HepG2 (cell line): Measurements from ENCODE around the gene JPH3. TPM values are rescaled to one million over a fixed set of nuclear protein-coding genes. Genes with fewer than 3 reads are reported as not detected.

Experiments used
- ATAC-seq: fragments of 200-7000 bp; cut with Tn5 transposase; 3 replicates; pipeline ENCODE4 v1.9.1; 2020; ENCODE audit warnings: mild to moderate bottlenecking, moderate library complexity
- BruUV-seq: library from RNA; stranded (reverse); fragments of 400-500 nt; replicated peaks from 2 replicates; lab custom pipeline; 2021; lab: Mats Ljungman, UMichigan
- CTCF ChIA-PET: fragments of 300-600 bp; formaldehyde crosslinking; extraction: SDS; loops from one replicate; lab custom pipeline; 2021; ENCODE audit warnings: low total read pairs, inconsistent platforms, low intra/inter-chr PET ratio; lab: Yijun Ruan, JAX
- POLR2A ChIA-PET: fragments of 350-600 bp; sonication (Branson Sonifier 250); formaldehyde crosslinking; loops from one replicate; lab custom pipeline; 2020; ENCODE audit warnings: antibody characterized with exemption, inconsistent platforms; lab: Yijun Ruan, JAX
- DNase-seq: peaks from one replicate; pipeline ENCODE4 v3.0.0-alpha.2; 2015; ENCODE audit warnings: low spot score
- FAIRE-seq: peaks from 3 replicates; lab custom pipeline; 2011; peaks lifted over from hg19 to GRCh38; lab: Jason Lieb, UNC
- H2AFZ ChIP-seq: one replicate; pipeline ENCODE4 v1.6.1; 2011; ENCODE audit warnings: low read length, inconsistent platforms
- H3K27ac ChIP-seq: fragments of 300-600 bp; 3 replicates; pipeline ENCODE4 v1.8.0; 2011; ENCODE audit warnings: mixed run types, mild to moderate bottlenecking, mixed read lengths, low read length, inconsistent platforms; ENCODE audit not compliant: insufficient read depth; ENCODE audit errors: extremely low read length
- H3K27me3 ChIP-seq, 2 experiments: fragments of 200-600 bp in 1 of 2; 2 replicates in 1 of 2; 3 replicates in 1 of 2; pipeline versions ENCODE4 v1.6.0 to v1.8.0; 2011; ENCODE audit warnings: low read length in 2 of 2, mild to moderate bottlenecking in 2 of 2, moderate library complexity in 2 of 2, inconsistent platforms in 1 of 2; ENCODE audit not compliant: insufficient read depth in 2 of 2, control insufficient read depth in 1 of 2
- H3K36me3 ChIP-seq, 2 experiments: fragments of 200-600 bp in 1 of 2; replicated peaks in 1 of 2; 2 replicates in 1 of 2; 3 replicates in 1 of 2; pipeline versions ENCODE4 v1.5.1 to v1.8.0; 2011; ENCODE audit warnings: low read length in 2 of 2, inconsistent platforms in 1 of 2; ENCODE audit not compliant: insufficient read depth in 2 of 2, control insufficient read depth in 1 of 2
- H3K4me1 ChIP-seq: 2 replicates; pipeline ENCODE4 v1.5.1; 2012; ENCODE audit warnings: low read length, inconsistent platforms; ENCODE audit not compliant: insufficient read depth
- H3K4me2 ChIP-seq: 2 replicates; pipeline ENCODE4 v1.6.0; 2011; ENCODE audit warnings: low read depth, low read length, inconsistent platforms
- H3K4me3 ChIP-seq, 3 experiments: fragments of 200-600 bp in 1 of 3; sonication (generic), shearing (Covaris generic) in 1 of 3; replicated peaks in 1 of 3; 2 replicates each; pipeline ENCODE4 v1.5.1; 2011 to 2016; ENCODE audit warnings: low read length in 3 of 3, inconsistent platforms in 2 of 3, low read depth in 2 of 3, mild to moderate bottlenecking in 2 of 3, control low read depth in 1 of 3, mixed read lengths in 1 of 3; ENCODE audit not compliant: insufficient read depth in 1 of 3
- H3K79me2 ChIP-seq: one replicate; pipeline ENCODE4 v1.6.1; 2011; ENCODE audit warnings: low read length, inconsistent platforms; ENCODE audit not compliant: insufficient read depth
- H3K9ac ChIP-seq: 2 replicates; pipeline ENCODE4 v1.6.0; 2011; ENCODE audit warnings: mild to moderate bottlenecking, low read depth, low read length, inconsistent platforms; ENCODE audit not compliant: insufficient read depth
- H3K9me3 ChIP-seq: 2 replicates; pipeline ENCODE4 v1.5.1; 2012; ENCODE audit warnings: mild to moderate bottlenecking, low read length
- H4K20me1 ChIP-seq: 2 replicates; pipeline ENCODE4 v1.6.0; 2011; ENCODE audit warnings: inconsistent platforms, mild to moderate bottlenecking, low read length, moderate library complexity; ENCODE audit not compliant: insufficient read depth
- ELF4 ChIP-seq: sonication (generic); formaldehyde crosslinking; IDR thresholded peaks from 2 replicates; pipeline ENCODE4 v1.5.0; 2020; ENCODE audit warnings: missing genetic modification reagents, mild to moderate bottlenecking, moderate library complexity, borderline replicate concordance
- HMGA1 ChIP-seq: sonication (generic); formaldehyde crosslinking; conservative IDR thresholded peaks from 2 replicates; pipeline ENCODE4 v1.4.0; 2020; ENCODE audit warnings: missing genetic modification reagents
- MBD4 ChIP-seq: IDR thresholded peaks from 2 replicates; pipeline ENCODE4 v1.6.1; 2012; ENCODE audit warnings: low read length, inconsistent platforms, borderline replicate concordance
- RELA ChIP-seq: sonication (generic); formaldehyde crosslinking; IDR thresholded peaks from 2 replicates; pipeline ENCODE4 v1.4.0; 2020; ENCODE audit warnings: missing genetic modification reagents
- SOX5 ChIP-seq: IDR thresholded peaks from 2 replicates; pipeline ENCODE4 v1.6.1; 2016; ENCODE audit warnings: borderline replicate concordance
- ZNF264 ChIP-seq: sonication (generic); formaldehyde crosslinking; IDR thresholded peaks from 2 replicates; pipeline ENCODE4 v1.4.0; 2020; ENCODE audit warnings: missing genetic modification reagents
- WGBS: methylation state at CpG from one replicate; pipeline ENCODE4 v1.1.6; 2017; ENCODE audit warnings: low lambda C conversion rate; 5-methylcytosine and 5-hydroxymethylcytosine counted together
- in situ Hi-C: cut with HindIII; loops from 2 replicates; pipeline ENCODE4 v1.10.0; 2017; ENCODE audit warnings: low pct_unique_long_range_greater_than_20kb; ENCODE audit not compliant: extremely low pct_ligation_motif_present
- intact Hi-C: fragments of 100-400 bp; cut with micrococcal nuclease; formaldehyde crosslinking; loops from one replicate; pipeline ENCODE4 v1.10.0; 2022; ENCODE audit not compliant: unreplicated experiment
- polyA plus RNA-seq, 8 experiments: library from polyadenylated mRNA; depleted of rRNA in 3 of 8; stranded (reverse) in 7 of 8; unstranded in 1 of 8; fragments of >200 nt; fragmentation: Illumina TruSeq in 4 of 8; extraction: Trizol in 4 of 8; gene quantifications; 2 replicates each; pipeline versions ENCODE4 v1.2.1 to v1.2.3, GENCODE V29; 2011 to 2016; ENCODE audit warnings: low read depth in 4 of 8, missing spikeins in 1 of 8, mixed read lengths in 1 of 8; ENCODE audit not compliant: insufficient read depth in 1 of 8
- total RNA-seq, 5 experiments: library from RNA; depleted of rRNA; stranded (reverse); fragments of >200 nt; fragmentation: Illumina TruSeq; extraction: Trizol; gene quantifications; 2 replicates each; pipeline ENCODE4 v1.2.3, GENCODE V29; 2016; ENCODE audit warnings: low read depth in 1 of 5
- TF ChIP-seq, protein P1 (sequence below): IDR thresholded peaks from 2 replicates; pipeline ENCODE4 v1.6.1; 2016; ENCODE audit warnings: low read depth, borderline replicate concordance
- TF ChIP-seq, protein P2 (sequence below): sonication (generic); formaldehyde crosslinking; IDR thresholded peaks from 2 replicates; pipeline ENCODE4 v1.4.0; 2020; ENCODE audit warnings: missing genetic modification reagents

The JPH3 gene
- total and polyA plus RNA-seq, 2 of the 13 experiments (the other 11 are each of a cell fraction or from before 2014, with no cell fraction given) = not detected

DNA sequence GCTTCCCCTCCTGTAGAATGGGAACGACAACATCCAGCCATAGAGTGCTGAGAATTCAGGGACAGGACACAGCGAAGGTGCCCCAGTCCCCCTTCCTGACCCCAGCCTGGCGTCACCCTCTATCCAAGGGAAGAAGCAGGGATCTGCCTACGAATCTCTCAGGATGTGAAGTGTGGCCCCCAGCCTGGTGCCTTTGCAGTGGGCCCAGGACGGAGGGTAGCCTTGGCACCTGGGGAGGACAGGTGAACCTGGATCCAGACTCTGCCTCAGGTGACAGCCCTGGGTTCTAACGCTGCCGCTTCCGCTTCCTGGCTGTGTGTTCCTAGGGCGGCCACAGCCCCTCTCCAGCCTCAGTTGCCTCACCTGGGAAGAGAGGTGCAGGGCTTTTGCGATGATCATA, 36.4 kb downstream of the JPH3 start:
- in situ Hi-C loops = loop anchor here (5.0 kb wide), 1 partner anchor 51 kb away; no protein-coding TSS in a partner anchor
- Histone ChIP-seq H4K20me1 (no peaks in the 10 kb centered on the region), H3K27ac (no peak overlapping the region), H3K27me3 (peaks cover 33 to 95% of the 10 kb centered on the region in 2 experiments; a peak in 4 of 5 replicates), H3K79me2 (no peaks in the 10 kb centered on the region), H3K9me3 (no peaks in the 10 kb centered on the region), H3K9ac (no peak overlapping the region), H3K4me2 (no peak overlapping the region), H2AFZ (no peak overlapping the region), H3K4me1 (peaks cover 11% of the 10 kb centered on the region; the same call in 1 of the 2 replicates), H3K4me3 (no peak overlapping the region), H3K36me3 (no peaks in the 10 kb centered on the region)
- CTCF ChIA-PET = no interaction called here
- ATAC-seq (no peak), DNase-seq (no peak), FAIRE-seq (no peak)
- intact Hi-C loops = loop anchor here (5.0 kb wide), 1 partner anchor 176 kb away; no protein-coding TSS in a partner anchor
- POLR2A ChIA-PET = no interaction called here
- no TSS peak for BruUV-seq
- WGBS = 24% methylated on average over 6 of the region's 10 CpGs
- TF ChIP-seq MBD4 (no peak), ZNF264 (CRISPR knock-in tag) (no peak), RELA (CRISPR knock-in tag) (no peak), ELF4 (CRISPR knock-in tag) (no peak), SOX5 (CRISPR knock-in tag) (no peak), HMGA1 (CRISPR knock-in tag) (no peak)
- TF ChIP-seq, protein P1, sequence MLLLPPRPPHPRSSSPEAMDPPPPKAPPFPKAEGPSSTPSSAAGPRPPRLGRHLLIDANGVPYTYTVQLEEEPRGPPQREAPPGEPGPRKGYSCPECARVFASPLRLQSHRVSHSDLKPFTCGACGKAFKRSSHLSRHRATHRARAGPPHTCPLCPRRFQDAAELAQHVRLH = no peak
- TF ChIP-seq, protein P2, sequence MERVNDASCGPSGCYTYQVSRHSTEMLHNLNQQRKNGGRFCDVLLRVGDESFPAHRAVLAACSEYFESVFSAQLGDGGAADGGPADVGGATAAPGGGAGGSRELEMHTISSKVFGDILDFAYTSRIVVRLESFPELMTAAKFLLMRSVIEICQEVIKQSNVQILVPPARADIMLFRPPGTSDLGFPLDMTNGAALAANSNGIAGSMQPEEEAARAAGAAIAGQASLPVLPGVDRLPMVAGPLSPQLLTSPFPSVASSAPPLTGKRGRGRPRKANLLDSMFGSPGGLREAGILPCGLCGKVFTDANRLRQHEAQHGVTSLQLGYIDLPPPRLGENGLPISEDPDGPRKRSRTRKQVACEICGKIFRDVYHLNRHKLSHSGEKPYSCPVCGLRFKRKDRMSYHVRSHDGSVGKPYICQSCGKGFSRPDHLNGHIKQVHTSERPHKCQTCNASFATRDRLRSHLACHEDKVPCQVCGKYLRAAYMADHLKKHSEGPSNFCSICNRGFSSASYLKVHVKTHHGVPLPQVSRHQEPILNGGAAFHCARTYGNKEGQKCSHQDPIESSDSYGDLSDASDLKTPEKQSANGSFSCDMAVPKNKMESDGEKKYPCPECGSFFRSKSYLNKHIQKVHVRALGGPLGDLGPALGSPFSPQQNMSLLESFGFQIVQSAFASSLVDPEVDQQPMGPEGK = no peak
